GM21390 (cell line): Measurements from ENCODE around the gene ELOB.

Experiments
- ATAC-seq: cut with Tn5 transposase; IDR thresholded peaks from one replicate; pipeline ENCODE4 v1.9.1; 2021; ENCODE audit not compliant: unreplicated experiment

Gene ELOB

GRCh38 chr16:2777231-2777902 lies at the start of gene ELOB:
TSS of gene ELOB (minus strand) at chr16:2777280. CDS start at chr16:2777239, 41 bp downstream.
- ATAC-seq, result peak; percentile 68

GRCh38 chr16:2825906-2826305 lies 48.8 kb upstream of the ELOB start:
- ATAC-seq, result no peak

GRCh38 chr16:2825049-2825742 lies 48.1 kb upstream of the ELOB start:
- no peak for ATAC-seq

GRCh38 chr16:2824626-2825025 lies 47.5 kb upstream of the ELOB start:
- no peak for ATAC-seq

- ATAC-seq, result no peak
Observed at GRCh38 chr16:2822496-2822895, 45.4 kb upstream of the ELOB start.

- no peak for ATAC-seq
Observed at GRCh38 chr16:2822158-2822495, 45.0 kb upstream of the ELOB start.

- ATAC-seq, result no peak
Observed at GRCh38 chr16:2821487-2822157, 44.5 kb upstream of the ELOB start.

GRCh38 chr16:2820836-2821486 lies 43.9 kb upstream of the ELOB start:
- ATAC-seq, result no peak

GRCh38 chr16:2819939-2820835 lies 43.1 kb upstream of the ELOB start:
- ATAC-seq, result no peak

- no peak for ATAC-seq
Observed at GRCh38 chr16:2819179-2819938, 42.3 kb upstream of the ELOB start.

GRCh38 chr16:2818272-2818876 lies 41.3 kb upstream of the ELOB start:
- ATAC-seq, result no peak

GRCh38 chr16:2817340-2818271 lies 40.5 kb upstream of the ELOB start:
- ATAC-seq, result no peak

- no peak for ATAC-seq
Observed at GRCh38 chr16:2816751-2817339, 39.8 kb upstream of the ELOB start, which contains the start of gene PRSS21. TSS of gene PRSS21 (plus strand) at chr16:2817237. CDS start at chr16:2817269, 32 bp downstream.

GRCh38 chr16:2815299-2815771 lies 38.3 kb upstream of the ELOB start:
- no peak for ATAC-seq

- ATAC-seq, result no peak
Observed at GRCh38 chr16:2814551-2815298, 37.6 kb upstream of the ELOB start.

GRCh38 chr16:2813771-2814221 lies 36.7 kb upstream of the ELOB start:
- no peak for ATAC-seq
